ENCODE measurements around the gene EPM2AIP1.

The EPM2AIP1 gene

DNA sequence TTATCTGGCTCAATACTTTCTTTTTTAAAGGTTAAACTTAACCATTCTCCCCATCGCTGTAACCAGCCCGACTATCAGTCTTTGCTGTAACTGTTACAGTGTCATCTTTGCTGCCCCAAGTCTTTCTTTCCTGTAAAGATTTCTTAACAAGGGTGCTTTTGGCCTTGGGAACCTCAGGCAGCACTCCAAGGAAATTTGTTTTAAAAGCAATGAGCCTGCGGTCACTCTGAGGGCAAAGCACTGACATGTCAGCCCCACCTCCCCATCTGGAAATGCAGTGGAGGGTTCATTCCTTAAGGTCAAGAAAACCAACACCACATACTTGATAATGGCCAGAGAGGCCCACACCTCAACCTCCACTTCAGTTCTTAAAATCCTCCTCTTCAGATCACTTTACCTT lies 51.3 kb downstream of the EPM2AIP1 start:
- H3K4me3 ChIP-seq (ENCODE audit: low read length): no peak overlapping the region
- TF ChIP-seq, protein P1, sequence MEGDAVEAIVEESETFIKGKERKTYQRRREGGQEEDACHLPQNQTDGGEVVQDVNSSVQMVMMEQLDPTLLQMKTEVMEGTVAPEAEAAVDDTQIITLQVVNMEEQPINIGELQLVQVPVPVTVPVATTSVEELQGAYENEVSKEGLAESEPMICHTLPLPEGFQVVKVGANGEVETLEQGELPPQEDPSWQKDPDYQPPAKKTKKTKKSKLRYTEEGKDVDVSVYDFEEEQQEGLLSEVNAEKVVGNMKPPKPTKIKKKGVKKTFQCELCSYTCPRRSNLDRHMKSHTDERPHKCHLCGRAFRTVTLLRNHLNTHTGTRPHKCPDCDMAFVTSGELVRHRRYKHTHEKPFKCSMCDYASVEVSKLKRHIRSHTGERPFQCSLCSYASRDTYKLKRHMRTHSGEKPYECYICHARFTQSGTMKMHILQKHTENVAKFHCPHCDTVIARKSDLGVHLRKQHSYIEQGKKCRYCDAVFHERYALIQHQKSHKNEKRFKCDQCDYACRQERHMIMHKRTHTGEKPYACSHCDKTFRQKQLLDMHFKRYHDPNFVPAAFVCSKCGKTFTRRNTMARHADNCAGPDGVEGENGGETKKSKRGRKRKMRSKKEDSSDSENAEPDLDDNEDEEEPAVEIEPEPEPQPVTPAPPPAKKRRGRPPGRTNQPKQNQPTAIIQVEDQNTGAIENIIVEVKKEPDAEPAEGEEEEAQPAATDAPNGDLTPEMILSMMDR (conservative IDR thresholded peaks at IDR 0.05; ENCODE audit: low read depth, low read length): no peak
- no peak for DNase-seq (ENCODE audit: low read depth)

- TF ChIP-seq, protein P1 (conservative IDR thresholded peaks at IDR 0.05; ENCODE audit: low read depth, low read length): no peak
- DNase-seq (ENCODE audit: low read depth): no peak
- H3K4me3 ChIP-seq (ENCODE audit: low read length): no peak overlapping the region
These were observed 51.8 kb downstream of the EPM2AIP1 start for GRCh38 chr3:36941162-36941561.

- TF ChIP-seq, protein P1 (conservative IDR thresholded peaks at IDR 0.05; ENCODE audit: low read depth, low read length): no peak
- no peak overlapping the region for H3K4me3 ChIP-seq (ENCODE audit: low read length)
- no peak for DNase-seq (ENCODE audit: low read depth)
These were observed 55.4 kb downstream of the EPM2AIP1 start for GRCh38 chr3:36937492-36937891.
